Activated B cell treated with CpG ODN at 0.5 μM for 24 hours (primary cell): ENCODE results near the gene PRKN. TPM values are rescaled to one million over a fixed set of nuclear protein-coding genes. Genes with fewer than 3 reads are reported as not detected.

Experiments
- ATAC-seq: fragments of 200-7000 bp; cut with Tn5 transposase; one replicate; pipeline ENCODE4 v1.10.0; 2021; ENCODE audit warnings: low read depth, mild to moderate bottlenecking, moderate library complexity
- CTCF ChIA-PET: fragments of 350-600 bp; sonication (Branson Sonifier 250); formaldehyde crosslinking; loops from one replicate; lab custom pipeline; 2021; ENCODE audit warnings: antibody characterized with exemption; lab: Charles Lee
- POLR2A ChIA-PET: fragments of 350-600 bp; sonication (Branson Sonifier 250); formaldehyde crosslinking; loops from one replicate; lab custom pipeline; 2021; ENCODE audit warnings: antibody characterized with exemption; lab: Charles Lee
- DNase-seq: peaks from one replicate; pipeline ENCODE4 v3.0.0; 2022
- H3K27ac Mint-ChIP-seq: one replicate; pipeline ENCODE4 v1.8.0; 2020; ENCODE audit warnings: mixed read lengths
- H3K27me3 Mint-ChIP-seq: one replicate; pipeline ENCODE4 v1.8.0; 2021; ENCODE audit warnings: mixed read lengths
- H3K36me3 Mint-ChIP-seq: one replicate; pipeline ENCODE4 v1.8.0; 2021; ENCODE audit warnings: low read depth, mixed read lengths
- H3K4me1 Mint-ChIP-seq: one replicate; pipeline ENCODE4 v1.8.0; 2021; ENCODE audit warnings: mixed read lengths
- H3K4me3 Mint-ChIP-seq: one replicate; pipeline ENCODE4 v1.8.0; 2020; ENCODE audit warnings: mild to moderate bottlenecking, mixed read lengths
- H3K9me3 Mint-ChIP-seq: one replicate; pipeline ENCODE4 v1.8.0; 2020; ENCODE audit warnings: mixed read lengths
- intact Hi-C: fragments of 100-400 bp; cut with micrococcal nuclease; formaldehyde crosslinking; loops from one replicate; pipeline ENCODE4 v1.15.1; 2024
- total RNA-seq: library from RNA; stranded (reverse); gene quantifications from 2 replicates; pipeline ENCODE4 v1.2.3, GENCODE V29; 2022
- TF ChIP-seq, protein P1 (sequence below): fragments of 200-600 bp; IDR thresholded peaks from one replicate; pipeline ENCODE4 v1.8.0; 2022; ENCODE audit warnings: antibody characterized with exemption, mild to moderate bottlenecking

PRKN gene
- total RNA-seq, 1 donor from 2014 or later = 2.3 TPM

DNA sequence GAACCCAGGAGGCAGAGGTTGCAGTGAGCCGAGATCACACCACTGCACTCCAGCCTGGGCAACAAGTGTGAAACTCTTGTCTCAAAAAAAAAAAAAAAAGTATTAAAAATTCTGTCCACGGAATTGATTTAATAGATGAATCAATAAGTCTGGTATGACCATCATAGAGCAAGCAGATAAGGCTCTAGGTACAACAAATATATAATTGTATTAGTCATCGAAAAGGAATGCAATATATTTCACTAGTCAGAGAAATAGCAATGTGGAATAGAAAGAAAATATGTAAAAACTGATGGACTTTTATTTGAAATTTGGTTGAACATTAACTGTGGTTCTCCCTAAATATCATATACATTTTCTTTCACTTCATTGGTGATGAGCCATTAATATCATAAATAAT lies 976.9 kb downstream of the PRKN start:
- no peak overlapping the region for H3K4me3 Mint-ChIP-seq
- H3K27me3 Mint-ChIP-seq = no peaks in the 10 kb centered on the region
- no peaks in the 10 kb centered on the region for H3K9me3 Mint-ChIP-seq
- H3K36me3 Mint-ChIP-seq = no peaks in the 10 kb centered on the region
- no peak overlapping the region for H3K27ac Mint-ChIP-seq
- TF ChIP-seq, protein P1, sequence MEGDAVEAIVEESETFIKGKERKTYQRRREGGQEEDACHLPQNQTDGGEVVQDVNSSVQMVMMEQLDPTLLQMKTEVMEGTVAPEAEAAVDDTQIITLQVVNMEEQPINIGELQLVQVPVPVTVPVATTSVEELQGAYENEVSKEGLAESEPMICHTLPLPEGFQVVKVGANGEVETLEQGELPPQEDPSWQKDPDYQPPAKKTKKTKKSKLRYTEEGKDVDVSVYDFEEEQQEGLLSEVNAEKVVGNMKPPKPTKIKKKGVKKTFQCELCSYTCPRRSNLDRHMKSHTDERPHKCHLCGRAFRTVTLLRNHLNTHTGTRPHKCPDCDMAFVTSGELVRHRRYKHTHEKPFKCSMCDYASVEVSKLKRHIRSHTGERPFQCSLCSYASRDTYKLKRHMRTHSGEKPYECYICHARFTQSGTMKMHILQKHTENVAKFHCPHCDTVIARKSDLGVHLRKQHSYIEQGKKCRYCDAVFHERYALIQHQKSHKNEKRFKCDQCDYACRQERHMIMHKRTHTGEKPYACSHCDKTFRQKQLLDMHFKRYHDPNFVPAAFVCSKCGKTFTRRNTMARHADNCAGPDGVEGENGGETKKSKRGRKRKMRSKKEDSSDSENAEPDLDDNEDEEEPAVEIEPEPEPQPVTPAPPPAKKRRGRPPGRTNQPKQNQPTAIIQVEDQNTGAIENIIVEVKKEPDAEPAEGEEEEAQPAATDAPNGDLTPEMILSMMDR = no peak
- no peak for ATAC-seq
- POLR2A ChIA-PET = no interaction called here
- DNase-seq = no peak
- CTCF ChIA-PET = no interaction called here
- H3K4me1 Mint-ChIP-seq = no peaks in the 10 kb centered on the region
- intact Hi-C loops = no loop called here

DNA sequence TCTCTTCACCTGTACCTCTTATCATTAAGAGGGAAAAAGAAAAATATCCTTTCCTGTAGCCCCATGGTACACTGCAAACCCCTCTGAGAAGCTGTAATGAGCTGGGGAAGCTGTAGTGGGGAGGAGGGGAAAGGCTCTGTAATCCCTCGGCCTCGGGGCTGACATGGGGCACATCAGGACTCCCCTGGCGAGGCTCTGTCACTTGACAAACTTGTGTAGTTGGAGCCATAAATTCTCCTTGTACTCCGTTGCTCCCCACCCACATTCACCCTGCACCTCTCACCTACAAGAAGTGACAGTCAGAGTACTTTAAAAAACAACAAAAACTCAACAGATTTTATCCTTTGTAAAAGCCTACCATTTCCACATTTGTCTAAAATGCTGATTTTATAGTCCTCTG lies 978.0 kb downstream of the PRKN start:
- intact Hi-C loops = no loop called here

DNA sequence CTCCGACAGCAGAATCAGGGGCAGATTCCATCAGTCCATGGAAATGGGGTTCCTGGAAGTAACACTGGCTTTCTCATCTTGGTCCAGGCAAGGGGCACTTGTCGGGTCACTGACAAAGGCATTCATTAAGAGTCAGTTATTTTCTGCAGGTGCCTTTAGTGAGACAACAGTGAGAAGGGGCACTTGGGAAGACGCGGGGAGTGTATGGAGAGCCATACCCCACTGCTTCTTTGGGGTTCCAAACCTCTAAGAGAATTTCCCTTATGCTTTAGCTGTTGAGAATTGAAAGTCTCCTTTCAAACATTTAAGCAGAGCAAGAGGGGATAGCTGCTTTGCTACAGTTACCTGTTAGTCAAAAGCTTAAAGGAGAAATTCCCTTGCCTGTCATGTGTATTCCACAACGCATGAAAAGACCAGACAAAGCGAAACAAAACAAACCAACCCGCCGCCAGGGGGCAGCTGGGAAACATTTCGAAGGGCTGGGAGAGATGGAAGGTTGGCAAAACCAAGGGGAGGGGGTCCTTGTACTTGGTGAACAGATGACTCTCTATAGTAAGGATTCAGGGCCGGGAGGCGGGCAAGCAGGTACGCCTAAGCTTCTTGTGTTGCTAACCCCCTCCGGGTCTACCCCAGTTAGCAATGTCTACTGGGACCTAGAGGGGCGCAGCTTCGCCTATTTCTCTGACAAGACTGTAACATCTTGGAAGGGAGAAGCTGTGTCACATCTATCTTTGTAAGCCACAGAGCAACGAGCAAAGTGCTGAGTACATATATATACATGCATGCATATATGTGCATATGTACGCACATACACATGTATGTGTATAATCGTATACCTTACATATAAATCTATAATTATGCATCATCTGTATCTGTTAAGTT lies 978.8 kb downstream of the PRKN start:
- Mint-ChIP-seq H3K4me3 (no peak overlapping the region), H3K27me3 (no peaks in the 10 kb centered on the region), H3K4me1 (no peaks in the 10 kb centered on the region), H3K36me3 (no peaks in the 10 kb centered on the region), H3K27ac (no peak overlapping the region), H3K9me3 (no peaks in the 10 kb centered on the region)
- intact Hi-C loops = no loop called here
- TF ChIP-seq, protein P1 = no peak
- POLR2A ChIA-PET = no interaction called here
- no peak for DNase-seq
- CTCF ChIA-PET = no interaction called here
- no peak for ATAC-seq

More for the DNA sequence above, 978.0 kb downstream of the PRKN start:
- no peak overlapping the region for H3K4me3 Mint-ChIP-seq
- H3K9me3 Mint-ChIP-seq = no peaks in the 10 kb centered on the region
- H3K27me3 Mint-ChIP-seq = no peaks in the 10 kb centered on the region
- ChIA-PET POLR2A (no interaction called here), CTCF (no interaction called here)
- DNase-seq (no peak), ATAC-seq (no peak)
- no peaks in the 10 kb centered on the region for H3K4me1 Mint-ChIP-seq
- H3K36me3 Mint-ChIP-seq = no peaks in the 10 kb centered on the region
- TF ChIP-seq, protein P1 = no peak
- no peak overlapping the region for H3K27ac Mint-ChIP-seq

DNA sequence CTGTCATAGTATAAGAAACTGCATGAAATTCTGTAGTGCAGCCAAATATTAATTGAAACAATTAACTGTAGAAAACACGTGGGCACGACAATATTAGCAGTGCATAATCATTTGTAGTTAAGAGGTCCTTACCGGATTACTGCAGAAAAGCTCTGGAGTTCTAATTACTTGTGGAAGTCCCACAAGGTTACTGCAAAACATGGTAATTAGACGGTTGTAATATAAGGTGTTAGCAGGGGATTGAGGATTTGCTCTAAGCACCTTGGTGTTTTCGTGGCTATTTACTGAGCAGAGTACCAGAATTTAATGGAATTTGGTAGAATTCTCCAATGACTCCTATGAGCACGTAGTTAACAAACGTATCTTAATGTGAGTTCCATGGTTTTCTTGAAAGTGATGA lies 980.1 kb downstream of the PRKN start:
- Mint-ChIP-seq H3K4me3 (no peak overlapping the region), H3K4me1 (no peaks in the 10 kb centered on the region), H3K9me3 (no peaks in the 10 kb centered on the region), H3K27me3 (no peaks in the 10 kb centered on the region), H3K27ac (no peak overlapping the region), H3K36me3 (no peaks in the 10 kb centered on the region)
- TF ChIP-seq, protein P1 = no peak
- intact Hi-C loops = no loop called here
- ChIA-PET CTCF (no interaction called here), POLR2A (no interaction called here)
- DNase-seq (no peak), ATAC-seq (no peak)

DNA sequence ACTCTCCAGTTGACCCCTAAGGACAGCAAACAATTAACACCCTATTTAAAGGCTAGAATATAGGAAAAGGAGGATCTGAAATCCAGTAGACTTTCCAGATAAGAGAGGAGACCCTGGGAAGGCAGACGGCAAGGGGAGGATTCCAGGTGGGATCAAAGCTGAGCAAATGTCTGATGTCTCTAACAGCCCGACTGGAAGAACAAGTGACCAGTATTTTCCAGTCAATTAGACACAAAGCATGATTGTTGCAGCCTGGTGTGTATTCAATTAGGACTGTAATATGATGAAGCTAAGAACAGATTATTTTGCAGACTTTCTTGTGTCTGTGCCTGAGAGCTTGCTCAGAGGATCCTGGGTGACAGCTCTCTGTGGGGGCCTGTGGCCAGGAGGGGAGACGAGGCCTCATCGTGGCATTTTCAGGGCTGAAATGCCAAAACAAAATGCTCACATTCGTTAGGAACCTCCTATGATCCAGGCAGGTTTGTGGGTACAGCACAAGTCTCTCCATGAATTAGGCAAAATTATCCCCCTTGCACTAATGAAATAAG lies 981.9 kb downstream of the PRKN start:
- ChIA-PET POLR2A (no interaction called here), CTCF (no interaction called here)
- H3K27ac Mint-ChIP-seq = no peak overlapping the region
- TF ChIP-seq, protein P1 = no peak
- no peaks in the 10 kb centered on the region for H3K9me3 Mint-ChIP-seq
- DNase-seq (no peak), ATAC-seq (no peak)
- no peaks in the 10 kb centered on the region for H3K4me1 Mint-ChIP-seq
- no peaks in the 10 kb centered on the region for H3K36me3 Mint-ChIP-seq
- intact Hi-C loops = no loop called here
- H3K4me3 Mint-ChIP-seq = no peak overlapping the region
- no peaks in the 10 kb centered on the region for H3K27me3 Mint-ChIP-seq
